ENCODE measurements around the gene HECA.

DNA sequence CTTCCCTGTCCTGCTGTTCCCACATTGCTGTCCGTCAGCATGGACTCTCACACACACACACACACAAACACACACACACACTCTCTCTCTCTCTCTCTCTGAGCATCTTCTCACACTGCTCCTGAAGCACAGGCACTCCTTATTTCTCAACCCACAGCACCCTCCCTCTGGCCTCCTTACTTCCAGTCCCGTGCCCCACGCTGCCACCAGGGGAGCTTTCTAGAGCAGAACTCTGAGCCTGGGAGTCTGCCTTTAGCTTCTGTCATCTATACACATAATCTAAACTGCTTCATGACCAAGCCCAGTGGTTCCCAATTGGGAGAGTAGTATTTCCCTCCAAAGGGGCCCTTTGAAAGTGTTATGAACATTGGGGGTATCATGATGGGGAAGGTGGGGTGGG lies 29.1 kb downstream of the HECA start:
- TF ChIP-seq, protein P1, sequence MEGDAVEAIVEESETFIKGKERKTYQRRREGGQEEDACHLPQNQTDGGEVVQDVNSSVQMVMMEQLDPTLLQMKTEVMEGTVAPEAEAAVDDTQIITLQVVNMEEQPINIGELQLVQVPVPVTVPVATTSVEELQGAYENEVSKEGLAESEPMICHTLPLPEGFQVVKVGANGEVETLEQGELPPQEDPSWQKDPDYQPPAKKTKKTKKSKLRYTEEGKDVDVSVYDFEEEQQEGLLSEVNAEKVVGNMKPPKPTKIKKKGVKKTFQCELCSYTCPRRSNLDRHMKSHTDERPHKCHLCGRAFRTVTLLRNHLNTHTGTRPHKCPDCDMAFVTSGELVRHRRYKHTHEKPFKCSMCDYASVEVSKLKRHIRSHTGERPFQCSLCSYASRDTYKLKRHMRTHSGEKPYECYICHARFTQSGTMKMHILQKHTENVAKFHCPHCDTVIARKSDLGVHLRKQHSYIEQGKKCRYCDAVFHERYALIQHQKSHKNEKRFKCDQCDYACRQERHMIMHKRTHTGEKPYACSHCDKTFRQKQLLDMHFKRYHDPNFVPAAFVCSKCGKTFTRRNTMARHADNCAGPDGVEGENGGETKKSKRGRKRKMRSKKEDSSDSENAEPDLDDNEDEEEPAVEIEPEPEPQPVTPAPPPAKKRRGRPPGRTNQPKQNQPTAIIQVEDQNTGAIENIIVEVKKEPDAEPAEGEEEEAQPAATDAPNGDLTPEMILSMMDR (conservative IDR thresholded peaks at IDR 0.05; ENCODE audit: low read depth, low read length), result no peak
- TF ChIP-seq EZH2 (IDR thresholded peaks at IDR 0.05; ENCODE audit: low read length, unreplicated experiment), result no peak

All from PC-3 (cell line).